ENCODE results near the gene DNAJA4.

GRCh38 chr15:78224023-78224411 lies 40.3 kb upstream of the DNAJA4 start:
- TF ChIP-seq CTCF (conservative IDR thresholded peaks at IDR 0.05; ENCODE audit: low read length) (no peak), EZH2phosphoT487 (IDR thresholded peaks at IDR 0.05; ENCODE audit: borderline replicate concordance, low read depth, low read length) (no peak)
